Measurements from ENCODE around the gene SLC39A12. TPM values are rescaled to one million over a fixed set of nuclear protein-coding genes. Genes with fewer than 3 reads are reported as not detected.

SLC39A12 gene
- total and polyA plus RNA-seq, 2 of the 8 experiments (the other 6 are each of a cell fraction or from before 2014, with no cell fraction given): not detected

GRCh38 chr10:17910125-17910789 is 41.5 kb upstream of the SLC39A12 start:
- Histone ChIP-seq H3K27ac (ENCODE audit: low read depth, low read length) (no peak overlapping the region), H3K23me2 (ENCODE audit: low read depth, low read length) (no peaks in the 10 kb centered on the region), H3K27me3 (replicated peaks in 1 of 4; ENCODE audit: control insufficient read depth in 3 of 4, extremely low read depth in 1 of 4, insufficient read depth in 3 of 4, low read length in 3 of 4) (no peaks in the 10 kb centered on the region), H3K4me3 (ENCODE audit: extremely low read depth in 1 of 4, insufficient read depth in 2 of 4, low read depth in 3 of 4, low read length in 4 of 4) (no peak overlapping the region), H3K9me3 (ENCODE audit: insufficient read depth in 2 of 2, low read depth in 1 of 2, low read length in 1 of 2) (no peaks in the 10 kb centered on the region), H4K20me1 (replicated peaks in 1 of 2; ENCODE audit: control insufficient read depth in 1 of 2, insufficient read depth in 2 of 2, low read length in 2 of 2) (no peaks in the 10 kb centered on the region), H3K56ac (replicated peaks; ENCODE audit: insufficient read length, low read depth, low read length) (no peak overlapping the region), H2AFZ (ENCODE audit: low read length) (no peak overlapping the region), H2BK5ac (ENCODE audit: low read depth, low read length) (no peak overlapping the region), H3K4ac (replicated peaks; ENCODE audit: insufficient read length, low read depth, low read length) (no peak overlapping the region), H3K4me1 (replicated peaks in 1 of 4; ENCODE audit: control insufficient read depth in 3 of 4, insufficient read depth in 4 of 4, low read length in 3 of 4) (no peaks in the 10 kb centered on the region), H2BK20ac (ENCODE audit: low read length) (no peak overlapping the region), H3K23ac (ENCODE audit: insufficient read length) (no peak overlapping the region), H2BK120ac (replicated peaks; ENCODE audit: low read depth, low read length) (no peak overlapping the region), H4K91ac (replicated peaks; ENCODE audit: insufficient read length, low read length) (no peak overlapping the region), H3K36me3 (ENCODE audit: control insufficient read depth in 2 of 4, insufficient read depth in 4 of 4, low read length in 3 of 4) (no peaks in the 10 kb centered on the region), H4K8ac (ENCODE audit: extremely low read depth, insufficient read depth, low read length) (no peak overlapping the region), H4K5ac (ENCODE audit: insufficient read length, low read depth, low read length) (no peak overlapping the region), H3K14ac (ENCODE audit: insufficient read length) (no peak overlapping the region), H2BK12ac (ENCODE audit: low read depth, low read length) (no peak overlapping the region), H2BK15ac (ENCODE audit: low read length) (no peak overlapping the region), H2AK5ac (ENCODE audit: low read depth, low read length) (no peak overlapping the region), H3K18ac (ENCODE audit: extremely low read depth, low read length) (no peak overlapping the region), H3K9ac (replicated peaks in 1 of 4; ENCODE audit: extremely low read depth in 1 of 4, low read depth in 3 of 4, low read length in 3 of 4) (no peak overlapping the region), H3K4me2 (ENCODE audit: insufficient read depth in 1 of 2, low read depth in 2 of 2, low read length in 2 of 2) (no peak overlapping the region), H3K79me1 (ENCODE audit: low read depth, low read length) (no peaks in the 10 kb centered on the region), H3K79me2 (ENCODE audit: control insufficient read depth in 1 of 2, insufficient read depth in 2 of 2, low read length in 2 of 2) (no peaks in the 10 kb centered on the region)
- FAIRE-seq (peak; percentile 45), DNase-seq (ENCODE audit: low read depth in 1 of 2, low spot score in 2 of 2) (peak in 1 of 2 experiments; percentile 49)
- WGBS, 2 experiments (ENCODE audit: extremely low coverage in 1 of 2, insufficient coverage in 1 of 2, insufficient read length in 1 of 2, insufficient replicate concordance in 2 of 2, low coverage in 1 of 2, low lambda C conversion rate in 2 of 2, missing lambda C conversion rate in 1 of 2): 43% methylated on average over 12 of the region's 12 CpGs; no CpG with 5 or more reads in 1 of the 2 experiments
- TF ChIP-seq SUZ12 (IDR thresholded peaks at IDR 0.05; ENCODE audit: low read length): no peak
- TF ChIP-seq RAD21 (IDR thresholded peaks at IDR 0.05 in 1 of 2, conservative IDR thresholded peaks at IDR 0.05 in 1 of 2; ENCODE audit: low read depth in 2 of 2, low read length in 2 of 2): peak; percentile 50 to 60
- TF ChIP-seq, protein P1, sequence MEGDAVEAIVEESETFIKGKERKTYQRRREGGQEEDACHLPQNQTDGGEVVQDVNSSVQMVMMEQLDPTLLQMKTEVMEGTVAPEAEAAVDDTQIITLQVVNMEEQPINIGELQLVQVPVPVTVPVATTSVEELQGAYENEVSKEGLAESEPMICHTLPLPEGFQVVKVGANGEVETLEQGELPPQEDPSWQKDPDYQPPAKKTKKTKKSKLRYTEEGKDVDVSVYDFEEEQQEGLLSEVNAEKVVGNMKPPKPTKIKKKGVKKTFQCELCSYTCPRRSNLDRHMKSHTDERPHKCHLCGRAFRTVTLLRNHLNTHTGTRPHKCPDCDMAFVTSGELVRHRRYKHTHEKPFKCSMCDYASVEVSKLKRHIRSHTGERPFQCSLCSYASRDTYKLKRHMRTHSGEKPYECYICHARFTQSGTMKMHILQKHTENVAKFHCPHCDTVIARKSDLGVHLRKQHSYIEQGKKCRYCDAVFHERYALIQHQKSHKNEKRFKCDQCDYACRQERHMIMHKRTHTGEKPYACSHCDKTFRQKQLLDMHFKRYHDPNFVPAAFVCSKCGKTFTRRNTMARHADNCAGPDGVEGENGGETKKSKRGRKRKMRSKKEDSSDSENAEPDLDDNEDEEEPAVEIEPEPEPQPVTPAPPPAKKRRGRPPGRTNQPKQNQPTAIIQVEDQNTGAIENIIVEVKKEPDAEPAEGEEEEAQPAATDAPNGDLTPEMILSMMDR (IDR thresholded peaks at IDR 0.05; ENCODE audit: control extremely low read depth in 1 of 3, insufficient read depth in 1 of 3, low read depth in 1 of 3, low read length in 3 of 3): peak in 2 of 3 experiments; percentile 50 to 64; a peak in 2 of 4 replicates
- peak; percentile 81 for TF ChIP-seq E2F6 (IDR thresholded peaks at IDR 0.05)
- ChIA-PET CTCF (ENCODE audit: partially characterized antibody) (interaction anchor here (0.7 to 0.9 kb wide), 7 partner anchors 13 to 323 kb away, joined by 3 to 4 read pairs (median 3); no protein-coding TSS in a partner anchor), POLR2A (ENCODE audit: partially characterized antibody) (no interaction called here)
